Natural killer cell (primary cell): ENCODE results near the gene AKR7A2. TPM values are rescaled to one million over a fixed set of nuclear protein-coding genes. Genes with fewer than 3 reads are reported as not detected.

Experiments used
- ATAC-seq, 3 donors: fragments of 150-1000 bp in 2 of 3; fragments of 200-7000 bp in 1 of 3; cut with Tn5 transposase; 1 replicate in 1 of 3; 2 replicates in 2 of 3; pipeline ENCODE4 v1.10.0; 2021; ENCODE audit warnings: mild to moderate bottlenecking in 2 of 3, moderate library complexity in 2 of 3
- DNase-seq, 2 donors: peaks; one replicate each; pipeline versions ENCODE4 v3.0.0 to v3.0.0-alpha.2; 2013 to 2021; ENCODE audit warnings: mixed read lengths in 1 of 2
- H3K27ac ChIP-seq: one replicate; pipeline ENCODE4 v1.5.1; 2013; ENCODE audit warnings: mild to moderate bottlenecking, low read length
- H3K27me3 ChIP-seq: one replicate; pipeline ENCODE4 v1.6.1; 2013; ENCODE audit warnings: low read length; ENCODE audit not compliant: control insufficient read depth, insufficient read depth
- H3K36me3 ChIP-seq: one replicate; pipeline ENCODE4 v1.6.1; 2013; ENCODE audit warnings: low read length; ENCODE audit not compliant: control insufficient read depth, insufficient read depth
- H3K4me1 ChIP-seq: one replicate; pipeline ENCODE4 v1.6.1; 2013; ENCODE audit warnings: low read length; ENCODE audit not compliant: control insufficient read depth, insufficient read depth
- H3K4me3 ChIP-seq: one replicate; pipeline ENCODE4 v1.5.1; 2013; ENCODE audit warnings: low read length
- H3K9me3 ChIP-seq: one replicate; pipeline ENCODE4 v1.6.1; 2013; ENCODE audit warnings: low read length; ENCODE audit not compliant: control insufficient read depth, insufficient read depth
- H3K27ac Mint-ChIP-seq, 2 donors: one replicate each; pipeline ENCODE4 v1.8.0; 2022; ENCODE audit warnings: mild to moderate bottlenecking in 2 of 2, mixed read lengths in 2 of 2, moderate library complexity in 1 of 2
- H3K27me3 Mint-ChIP-seq, 2 donors: one replicate each; pipeline ENCODE4 v1.8.0; 2022; ENCODE audit warnings: low read depth in 2 of 2, mixed read lengths in 2 of 2
- H3K36me3 Mint-ChIP-seq: one replicate; pipeline ENCODE4 v1.8.0; 2022; ENCODE audit warnings: mixed read lengths
- H3K4me1 Mint-ChIP-seq, 2 donors: one replicate each; pipeline ENCODE4 v1.8.0; 2022; ENCODE audit warnings: mixed read lengths in 2 of 2
- H3K4me3 Mint-ChIP-seq: one replicate; pipeline ENCODE4 v1.8.0; 2022; ENCODE audit warnings: mild to moderate bottlenecking, moderate library complexity, mixed read lengths
- H3K9me3 Mint-ChIP-seq, 2 donors: one replicate each; pipeline ENCODE4 v1.8.0; 2022; ENCODE audit warnings: mixed read lengths in 2 of 2
- CTCF ChIP-seq: fragments of 200-600 bp; IDR thresholded peaks from one replicate; pipeline ENCODE4 v1.8.0; 2022; ENCODE audit warnings: antibody characterized with exemption
- WGBS: methylation state at CpG from one replicate; pipeline ENCODE4 v1.1.7; 2013; ENCODE audit warnings: missing lambda C conversion rate; ENCODE audit not compliant: insufficient coverage; 5-methylcytosine and 5-hydroxymethylcytosine counted together
- intact Hi-C: fragments of 100-400 bp; cut with micrococcal nuclease; formaldehyde crosslinking; loops from one replicate; pipeline ENCODE4 v1.14.2; 2022
- total RNA-seq, 4 donors: library from RNA; stranded (reverse); fragments of 120-200 nt in 1 of 4; gene quantifications; one replicate each; pipeline versions ENCODE4 v1.2.3 to v1.2.4, GENCODE V29; 2013 to 2022

Gene AKR7A2
- total RNA-seq, 3 donors from 2014 or later (not counting 1 experiment from before 2014, with no cell fraction given), result 25.5 to 31.9 (median 28.9) TPM

GRCh38 chr1:19360016-19360415 lies 48.1 kb upstream of the AKR7A2 start:
- Mint-ChIP-seq H3K36me3 (no peaks in the 10 kb centered on the region), H3K9me3 (no peaks in the 10 kb centered on the region), H3K27ac (peak overlapping the region; percentile 43 to 69), H3K4me1 (peaks cover 44 to 47% of the 10 kb centered on the region in 2 donors), H3K27me3 (no peaks in the 10 kb centered on the region), H3K4me3 (no peak overlapping the region)
- DNase-seq (no peak), ATAC-seq (no peak)
- Histone ChIP-seq H3K4me3 (no peak overlapping the region), H3K36me3 (peaks cover 23% of the 10 kb centered on the region), H3K27ac (no peak overlapping the region), H3K27me3 (no peaks in the 10 kb centered on the region), H3K4me1 (peaks cover 9% of the 10 kb centered on the region), H3K9me3 (no peaks in the 10 kb centered on the region)
- TF ChIP-seq CTCF, result no peak
- 41% methylated on average over 6 of the region's 6 CpGs for WGBS
- intact Hi-C loops, result no loop called here

GRCh38 chr1:19359357-19359756 lies 47.4 kb upstream of the AKR7A2 start:
- Mint-ChIP-seq H3K27ac (peak overlapping the region; percentile 43 to 69), H3K4me3 (peak overlapping the region; percentile 9), H3K27me3 (no peaks in the 10 kb centered on the region), H3K9me3 (no peaks in the 10 kb centered on the region), H3K36me3 (no peaks in the 10 kb centered on the region), H3K4me1 (peaks cover 38 to 42% of the 10 kb centered on the region in 2 donors)
- H3K27me3 ChIP-seq, result no peaks in the 10 kb centered on the region
- no peak for TF ChIP-seq CTCF
- H3K27ac ChIP-seq, result no peak overlapping the region
- H3K9me3 ChIP-seq, result no peaks in the 10 kb centered on the region
- H3K4me1 ChIP-seq, result peaks cover 9% of the 10 kb centered on the region
- no peak for DNase-seq
- ATAC-seq, result peak; percentile 34 to 40 (median 39)
- WGBS, result 49% methylated on average over 11 of the region's 11 CpGs
- peaks cover 28% of the 10 kb centered on the region for H3K36me3 ChIP-seq
- H3K4me3 ChIP-seq, result no peak overlapping the region
- intact Hi-C loops, result no loop called here

GRCh38 chr1:19358710-19359109 lies 46.8 kb upstream of the AKR7A2 start:
- no peak overlapping the region for H3K27ac ChIP-seq
- no peak for TF ChIP-seq CTCF
- H3K4me1 ChIP-seq, result peaks cover 9% of the 10 kb centered on the region
- H3K27ac Mint-ChIP-seq, result peak overlapping the region; percentile 29 to 36
- no peaks in the 10 kb centered on the region for H3K9me3 Mint-ChIP-seq
- intact Hi-C loops, result no loop called here
- DNase-seq (no peak), ATAC-seq (peak in 1 of 3 donors; percentile 29)
- H3K36me3 Mint-ChIP-seq, result no peaks in the 10 kb centered on the region
- H3K4me1 Mint-ChIP-seq, result peaks cover 36 to 41% of the 10 kb centered on the region in 2 donors
- peaks cover 34% of the 10 kb centered on the region for H3K36me3 ChIP-seq
- H3K27me3 Mint-ChIP-seq, result no peaks in the 10 kb centered on the region
- WGBS, result 85% methylated on average over 6 of the region's 8 CpGs
- H3K4me3 ChIP-seq, result no peak overlapping the region
- no peaks in the 10 kb centered on the region for H3K27me3 ChIP-seq
- H3K4me3 Mint-ChIP-seq, result no peak overlapping the region
- H3K9me3 ChIP-seq, result no peaks in the 10 kb centered on the region

GRCh38 chr1:19357299-19357986 lies 45.5 kb upstream of the AKR7A2 start:
- Histone ChIP-seq H3K4me3 (no peak overlapping the region), H3K36me3 (peaks cover 46% of the 10 kb centered on the region), H3K27me3 (no peaks in the 10 kb centered on the region), H3K27ac (no peak overlapping the region), H3K4me1 (peaks cover 9% of the 10 kb centered on the region), H3K9me3 (no peaks in the 10 kb centered on the region)
- intact Hi-C loops, result no loop called here
- Mint-ChIP-seq H3K4me3 (no peak overlapping the region), H3K27me3 (no peaks in the 10 kb centered on the region), H3K4me1 (peaks cover 36 to 38% of the 10 kb centered on the region in 2 donors), H3K36me3 (no peaks in the 10 kb centered on the region), H3K27ac (peak overlapping the region in 1 of 2 donors; percentile 36), H3K9me3 (no peaks in the 10 kb centered on the region)
- DNase-seq (no peak), ATAC-seq (no peak)
- TF ChIP-seq CTCF, result no peak
- WGBS, result 97% methylated on average over 13 of the region's 13 CpGs
